ENCODE results near the gene SH3RF2. TPM values are rescaled to one million over a fixed set of nuclear protein-coding genes. Genes with fewer than 3 reads are reported as not detected.

SH3RF2 gene
- total and polyA plus RNA-seq, 2 of the 13 experiments (the other 11 are each of a cell fraction or from before 2014, with no cell fraction given): 2.6 to 3.7 TPM

- TF ChIP-seq ARID5B (CRISPR knock-in tag; IDR thresholded peaks at IDR 0.05): peak; percentile 92
- TF ChIP-seq TBX3 (IDR thresholded peaks at IDR 0.05; ENCODE audit: borderline replicate concordance): no peak
- peak; percentile 81 for TF ChIP-seq ZNF264 (CRISPR knock-in tag; IDR thresholded peaks at IDR 0.05)
- peak; percentile 16; the same call in 1 of the 2 replicates for TF ChIP-seq ZSCAN9 (CRISPR knock-in tag; IDR thresholded peaks at IDR 0.05; ENCODE audit: borderline replicate concordance)
- peak; percentile 91 for TF ChIP-seq POGZ (CRISPR knock-in tag; IDR thresholded peaks at IDR 0.05)
- peak; percentile 90 for TF ChIP-seq HMG20B (CRISPR knock-in tag; conservative IDR thresholded peaks at IDR 0.05)
- TF ChIP-seq ZNF563 (CRISPR knock-in tag; IDR thresholded peaks at IDR 0.05): no peak
- peak; percentile 94 for TF ChIP-seq GATAD2A (CRISPR knock-in tag; IDR thresholded peaks at IDR 0.05)
- TF ChIP-seq ZFY (CRISPR knock-in tag; IDR thresholded peaks at IDR 0.05): peak; percentile 25; the same call in 1 of the 2 replicates
- no peak for TF ChIP-seq ZNF180 (CRISPR knock-in tag; IDR thresholded peaks at IDR 0.05; ENCODE audit: borderline replicate concordance, low read depth)
- TF ChIP-seq AKAP8 (CRISPR knock-in tag; IDR thresholded peaks at IDR 0.05): peak; percentile 52; the same call in 1 of the 2 replicates
- peak; percentile 59; the same call in 1 of the 2 replicates for TF ChIP-seq ZBED4 (CRISPR knock-in tag; IDR thresholded peaks at IDR 0.05; ENCODE audit: borderline replicate concordance)
- TF ChIP-seq BATF2 (CRISPR knock-in tag; IDR thresholded peaks at IDR 0.05): no peak
- TF ChIP-seq CREBL2 (CRISPR knock-in tag; IDR thresholded peaks at IDR 0.05; ENCODE audit: borderline replicate concordance): no peak
- peak; percentile 26; the same call in 1 of the 2 replicates for TF ChIP-seq RBFOX2 (IDR thresholded peaks at IDR 0.05; ENCODE audit: low read depth, low read length)
These were observed 43.2 kb downstream of the SH3RF2 start (continued) for GRCh38 chr5:145979270-145980223.
